GM18909 (cell line): ENCODE data around the gene PIRT.
A peak's percentile ranks its signal among the peaks of the same experiment; 100 is the strongest.
"Not testable (repeated sequence)": the region's sequence is repeated elsewhere in the genome, so short reads cannot be mapped to it uniquely, and the experiment has no call there.

Experiments used
- ATAC-seq: cut with Tn5 transposase; IDR thresholded peaks from one replicate; pipeline ENCODE4 v1.9.1; 2021; ENCODE audit warnings: mild to moderate bottlenecking; ENCODE audit not compliant: unreplicated experiment, poor library complexity

Gene PIRT

GRCh38 chr17:10837921-10838320 is at the start of gene PIRT:
PIRT (minus strand) TSS chr17:10838087; CDS start chr17:10825645, 12,442 bp downstream.
- no peak for ATAC-seq

- ATAC-seq: no peak
Measured at GRCh38 chr17:10881959-10882358, 44.1 kb upstream of the PIRT start.

- no peak for ATAC-seq
Measured at GRCh38 chr17:10879190-10879836, 41.4 kb upstream of the PIRT start.

- peak; percentile 53 for ATAC-seq
Measured at GRCh38 chr17:10875984-10876555, 38.2 kb upstream of the PIRT start.

GRCh38 chr17:10875430-10875851 is 37.6 kb upstream of the PIRT start:
- no peak for ATAC-seq

- ATAC-seq: no peak
Measured at GRCh38 chr17:10871914-10872313, 34.0 kb upstream of the PIRT start.

GRCh38 chr17:10870336-10871050 is 32.6 kb upstream of the PIRT start:
- no peak for ATAC-seq

- ATAC-seq: not testable (repeated sequence)
Measured at GRCh38 chr17:10868744-10869143, 30.9 kb upstream of the PIRT start.

GRCh38 chr17:10859051-10859450 is 21.2 kb upstream of the PIRT start:
- ATAC-seq: no peak

- no peak for ATAC-seq
Measured at GRCh38 chr17:10857976-10858375, 20.1 kb upstream of the PIRT start.

GRCh38 chr17:10846636-10847035 is 8.7 kb upstream of the PIRT start:
- ATAC-seq: not testable (repeated sequence)

- no peak for ATAC-seq
Measured at GRCh38 chr17:10845388-10845751, 7.5 kb upstream of the PIRT start.

GRCh38 chr17:10844621-10845387 is 6.9 kb upstream of the PIRT start:
- peak; percentile 85 for ATAC-seq

- ATAC-seq: no peak
Measured at GRCh38 chr17:10843811-10844210, 5.9 kb upstream of the PIRT start.

GRCh38 chr17:10842658-10843057 is 4.8 kb upstream of the PIRT start:
- no peak for ATAC-seq

GRCh38 chr17:10838682-10839081 is 795 bp upstream of the PIRT start:
- ATAC-seq: no peak

- ATAC-seq: no peak
Measured at GRCh38 chr17:10836966-10837590, 809 bp downstream of the PIRT start.

- no peak for ATAC-seq
Measured at GRCh38 chr17:10836145-10836544, 1.7 kb downstream of the PIRT start.

GRCh38 chr17:10831696-10832095 is 6.2 kb downstream of the PIRT start:
- no peak for ATAC-seq

GRCh38 chr17:10827898-10828552 is 9.9 kb downstream of the PIRT start:
- ATAC-seq: no peak
